Activated B cell treated with CpG ODN at 0.5 μM for 24 hours (primary cell): Measurements from ENCODE around the gene UPK2. TPM values are rescaled to one million over a fixed set of nuclear protein-coding genes. Genes with fewer than 3 reads are reported as not detected.
A peak's percentile ranks its signal among the peaks of the same experiment; 100 is the strongest.

Experiments used
- ATAC-seq: fragments of 200-7000 bp; cut with Tn5 transposase; one replicate; pipeline ENCODE4 v1.10.0; 2021; ENCODE audit warnings: low read depth, mild to moderate bottlenecking, moderate library complexity
- CTCF ChIA-PET: fragments of 350-600 bp; sonication (Branson Sonifier 250); formaldehyde crosslinking; loops from one replicate; lab custom pipeline; 2021; ENCODE audit warnings: antibody characterized with exemption; lab: Charles Lee
- POLR2A ChIA-PET: fragments of 350-600 bp; sonication (Branson Sonifier 250); formaldehyde crosslinking; loops from one replicate; lab custom pipeline; 2021; ENCODE audit warnings: antibody characterized with exemption; lab: Charles Lee
- DNase-seq: peaks from one replicate; pipeline ENCODE4 v3.0.0; 2022
- H3K27ac Mint-ChIP-seq: one replicate; pipeline ENCODE4 v1.8.0; 2020; ENCODE audit warnings: mixed read lengths
- H3K27me3 Mint-ChIP-seq: one replicate; pipeline ENCODE4 v1.8.0; 2021; ENCODE audit warnings: mixed read lengths
- H3K36me3 Mint-ChIP-seq: one replicate; pipeline ENCODE4 v1.8.0; 2021; ENCODE audit warnings: low read depth, mixed read lengths
- H3K4me1 Mint-ChIP-seq: one replicate; pipeline ENCODE4 v1.8.0; 2021; ENCODE audit warnings: mixed read lengths
- H3K4me3 Mint-ChIP-seq: one replicate; pipeline ENCODE4 v1.8.0; 2020; ENCODE audit warnings: mild to moderate bottlenecking, mixed read lengths
- H3K9me3 Mint-ChIP-seq: one replicate; pipeline ENCODE4 v1.8.0; 2020; ENCODE audit warnings: mixed read lengths
- CTCF ChIP-seq: fragments of 200-600 bp; IDR thresholded peaks from one replicate; pipeline ENCODE4 v1.8.0; 2022; ENCODE audit warnings: antibody characterized with exemption, mild to moderate bottlenecking
- intact Hi-C: fragments of 100-400 bp; cut with micrococcal nuclease; formaldehyde crosslinking; loops from one replicate; pipeline ENCODE4 v1.15.1; 2024
- total RNA-seq: library from RNA; stranded (reverse); gene quantifications from 2 replicates; pipeline ENCODE4 v1.2.3, GENCODE V29; 2022

The UPK2 gene
- total RNA-seq, 1 donor from 2014 or later = 0.27 TPM

GRCh38 chr11:118996926-118997626, 41.0 kb downstream of the UPK2 start:
- DNase-seq (no peak), ATAC-seq (peak; percentile 14)
- Mint-ChIP-seq H3K27ac (peak overlapping the region; percentile 91), H3K36me3 (peaks cover 33% of the 10 kb centered on the region), H3K4me3 (peak overlapping the region; percentile 95), H3K4me1 (peaks cover 32% of the 10 kb centered on the region), H3K9me3 (no peaks in the 10 kb centered on the region), H3K27me3 (no peaks in the 10 kb centered on the region)
- no peak for TF ChIP-seq CTCF
- CTCF ChIA-PET = no interaction called here
- POLR2A ChIA-PET = interaction anchor here (0.5 to 2.6 kb wide), 18 partner anchors 8 to 427 kb away, joined by 3 to 33 read pairs (median 4); partner anchors contain the start of genes C2CD2L, DDX6, HINFP and HMBS
- intact Hi-C loops = loop anchor here (5.0 to 10.0 kb wide), 2 partner anchors 58 to 320 kb away; partner anchors contain the start of genes HYOU1 and MCAM

GRCh38 chr11:118997627-118998387, 41.7 kb downstream of the UPK2 start, which contains the start of gene CENATAC:
Gene CENATAC, plus strand, starts transcription at chr11:118998138. Its CDS starts 60 bp downstream, at chr11:118998198.
- intact Hi-C loops = loop anchor here (1.0 to 10.0 kb wide), 7 partner anchors 20 to 425 kb away; partner anchors contain the start of genes ARCN1, C2CD2L, HYOU1 and MCAM
- no peak for TF ChIP-seq CTCF
- POLR2A ChIA-PET = interaction anchor here (0.5 to 2.6 kb wide), 17 partner anchors 8 to 428 kb away, joined by 3 to 33 read pairs (median 4); partner anchors contain the start of genes C2CD2L, DDX6, HINFP and HMBS
- Mint-ChIP-seq H3K27ac (peak within 1 kb of the TSS; percentile 91), H3K36me3 (peaks cover 41% of the 10 kb centered on the region), H3K4me3 (peak within 1 kb of the TSS; percentile 95), H3K27me3 (no peaks in the 10 kb centered on the region), H3K9me3 (no peaks in the 10 kb centered on the region), H3K4me1 (peaks cover 32% of the 10 kb centered on the region)
- ATAC-seq = peak; percentile 95
- DNase-seq = peak; percentile 91
- CTCF ChIA-PET = no interaction called here

GRCh38 chr11:118998388-118998717, 42.3 kb downstream of the UPK2 start:
- Mint-ChIP-seq H3K4me3 (peak overlapping the region; percentile 95), H3K4me1 (peaks cover 32% of the 10 kb centered on the region), H3K9me3 (no peaks in the 10 kb centered on the region), H3K27ac (peak overlapping the region; percentile 91), H3K36me3 (peaks cover 46% of the 10 kb centered on the region), H3K27me3 (no peaks in the 10 kb centered on the region)
- no peak for TF ChIP-seq CTCF
- intact Hi-C loops = loop anchor here (1.0 to 10.0 kb wide), 7 partner anchors 20 to 426 kb away; partner anchors contain the start of genes ARCN1, C2CD2L, HYOU1 and MCAM
- ChIA-PET POLR2A (interaction anchor here (0.6 to 2.6 kb wide), 9 partner anchors 12 to 208 kb away, joined by 3 to 33 read pairs (median 4); partner anchors contain the start of genes DDX6, HYOU1, RPS25 and TRAPPC4), CTCF (no interaction called here)
- no peak for DNase-seq
- peak; percentile 12 for ATAC-seq

- no peak for TF ChIP-seq CTCF
- H3K36me3 Mint-ChIP-seq = peaks cover 51% of the 10 kb centered on the region
- ChIA-PET CTCF (no interaction called here), POLR2A (interaction anchor here (2.2 to 2.6 kb wide), 3 partner anchors 15 to 69 kb away, joined by 17 to 33 read pairs (median 18); partner anchors contain the start of genes RPS25, TRAPPC4 and VPS11)
- intact Hi-C loops = loop anchor here (1.0 to 10.0 kb wide), 7 partner anchors 19 to 426 kb away; partner anchors contain the start of genes ARCN1, C2CD2L, HYOU1 and MCAM
- H3K4me1 Mint-ChIP-seq = peaks cover 32% of the 10 kb centered on the region
- H3K9me3 Mint-ChIP-seq = no peaks in the 10 kb centered on the region
- no peaks in the 10 kb centered on the region for H3K27me3 Mint-ChIP-seq
- H3K27ac Mint-ChIP-seq = peak overlapping the region; percentile 91
- DNase-seq (no peak), ATAC-seq (no peak)
- H3K4me3 Mint-ChIP-seq = peak overlapping the region; percentile 95
These were observed 42.7 kb downstream of the UPK2 start for GRCh38 chr11:118998822-118999221.
